K562 (cell line): ENCODE measurements around the gene PAXIP1. TPM values are rescaled to one million over a fixed set of nuclear protein-coding genes. Genes with fewer than 3 reads are reported as not detected.

Source experiments
- DEAF1 ChIP-seq: fragments of 450-650 bp; formaldehyde crosslinking; IDR thresholded peaks from 2 replicates; pipeline ENCODE4 v1.4.0; 2020; ENCODE audit warnings: mild to moderate bottlenecking, moderate library complexity
- E2F8 ChIP-seq: fragments of 450-650 bp; IDR thresholded peaks from 2 replicates; pipeline ENCODE4 v1.7.1; 2018; ENCODE audit warnings: mild to moderate bottlenecking, low read depth; ENCODE audit not compliant: partially characterized antibody
- ERF ChIP-seq: fragments of 450-650 bp; formaldehyde crosslinking; IDR thresholded peaks from 2 replicates; pipeline ENCODE4 v1.4.0; 2020; ENCODE audit warnings: mild to moderate bottlenecking, mixed read lengths
- FOS ChIP-seq: IDR thresholded peaks from 3 replicates; pipeline ENCODE4 v1.6.1; 2011; ENCODE audit not compliant: insufficient read length; ENCODE audit errors: extremely low read depth
- MGA ChIP-seq: fragments of 450-650 bp; IDR thresholded peaks from 2 replicates; pipeline ENCODE4 v1.6.1; 2016; ENCODE audit warnings: mild to moderate bottlenecking, moderate library complexity
- TFE3 ChIP-seq: fragments of 450-650 bp; formaldehyde crosslinking; IDR thresholded peaks from 2 replicates; pipeline ENCODE4 v1.4.0; 2020; ENCODE audit warnings: mild to moderate bottlenecking, mixed read lengths
- ZC3H11A ChIP-seq: IDR thresholded peaks from 2 replicates; pipeline ENCODE4 v1.6.1; 2012; ENCODE audit warnings: low read depth, low read length, improper control_type of control experiment
- ZNF224 ChIP-seq: sonication (generic); formaldehyde crosslinking; IDR thresholded peaks from 2 replicates; pipeline ENCODE4 v1.8.0; 2022; ENCODE audit warnings: mild to moderate bottlenecking, missing genetic modification reagents
- polyA plus RNA-seq, 8 experiments: library from polyadenylated mRNA; depleted of rRNA in 4 of 8; stranded (reverse) in 5 of 8; unstranded in 3 of 8; fragments of >200 nt; fragmentation: Nextera tagmentation in 2 of 8; fragmentation: Illumina TruSeq in 1 of 8; extraction: Ambion mirVana in 2 of 8; extraction: Trizol in 1 of 8; gene quantifications; 2 replicates each; pipeline versions ENCODE4 v1.2.1 to v1.2.3, GENCODE V29; 2011 to 2014; ENCODE audit warnings: inconsistent platforms in 1 of 8, missing spikeins in 1 of 8
- total RNA-seq, 7 experiments: library from RNA; depleted of rRNA in 6 of 7; stranded (reverse); fragments of >200 nt in 6 of 7; fragmentation: Illumina TruSeq in 2 of 7; extraction: Trizol in 2 of 7; gene quantifications; 2 replicates each; pipeline versions ENCODE4 v1.2.1 to v1.2.3, GENCODE V29; 2011 to 2021; ENCODE audit warnings: low replicate concordance in 1 of 7

Gene PAXIP1
- total and polyA plus RNA-seq, 9 of the 15 experiments (the other 6 are each of a cell fraction or from before 2014, with no cell fraction given), result 9.7 to 37.9 (median 28.4) TPM

- TF ChIP-seq MGA (no peak), ZC3H11A (no peak), TFE3 (CRISPR knock-in tag) (no peak), DEAF1 (no peak), FOS (no peak), ZNF224 (CRISPR knock-in tag) (no peak), ERF (CRISPR knock-in tag) (no peak), E2F8 (no peak)
Measured at GRCh38 chr7:154953006-154953684, 49.8 kb downstream of the PAXIP1 start (continued).
